Raji (cell line): Measurements from ENCODE around the gene GRM8.

ENCODE experiments used
- POLR2A ChIP-seq: IDR thresholded peaks from 2 replicates; pipeline ENCODE4 v1.6.1; 2011; ENCODE audit warnings: low read depth, low read length, control low read depth; ENCODE audit not compliant: insufficient read depth

The GRM8 gene

DNA sequence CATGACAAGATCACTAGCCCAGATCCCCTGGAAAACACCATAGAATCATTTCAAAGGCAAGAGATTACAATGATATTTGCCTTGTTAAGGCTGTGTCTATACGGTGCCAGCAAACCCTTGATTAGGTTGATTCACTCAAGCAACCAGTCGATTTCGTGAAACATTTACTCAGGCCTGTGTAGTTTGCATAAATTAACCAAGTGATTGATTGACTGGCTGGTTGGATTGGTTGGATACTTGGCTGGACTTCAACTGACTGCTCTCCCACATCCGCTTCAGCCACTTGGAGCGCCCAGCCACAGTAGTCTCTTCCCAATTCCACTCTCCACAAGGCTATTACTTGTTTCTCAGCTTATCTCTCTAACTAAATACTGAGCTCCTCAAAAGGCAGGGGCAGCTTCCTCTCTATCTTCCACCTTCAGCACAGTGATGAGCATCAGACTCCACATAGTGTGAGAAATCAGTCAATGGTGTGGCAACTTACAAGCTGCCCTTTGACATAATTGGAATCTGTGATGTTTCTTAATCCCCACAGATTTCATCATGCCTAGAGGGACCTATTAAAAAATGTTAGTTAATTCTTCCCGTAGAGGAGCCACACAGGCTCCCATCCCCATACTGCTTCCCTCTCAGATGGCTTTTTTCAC, 217.4 kb downstream of the GRM8 start:
- TF ChIP-seq POLR2A = no peak

GRCh38 chr7:127034186-127034806, 218.4 kb downstream of the GRM8 start:
- TF ChIP-seq POLR2A = no peak

GRCh38 chr7:127029823-127030222, 222.9 kb downstream of the GRM8 start:
- no peak for TF ChIP-seq POLR2A

DNA sequence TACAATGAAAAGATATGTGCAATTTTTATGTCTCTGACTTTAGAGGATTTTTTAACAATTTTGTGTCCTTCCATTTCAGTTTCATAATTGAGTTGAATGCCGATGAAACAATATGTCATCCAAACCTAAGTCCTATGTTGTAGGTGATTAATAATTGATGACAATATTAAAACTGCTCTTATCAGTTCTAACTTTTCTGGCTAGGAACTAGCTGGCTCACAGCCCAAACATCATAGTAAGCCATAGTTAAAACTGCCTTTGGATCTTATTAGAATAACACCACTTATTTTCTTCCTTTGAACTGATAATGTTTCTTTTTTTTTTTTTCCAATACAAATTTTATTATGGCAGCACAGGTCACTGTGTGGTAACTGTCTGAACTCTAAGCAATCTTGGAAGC, 230.9 kb downstream of the GRM8 start:
- no peak for TF ChIP-seq POLR2A

- TF ChIP-seq POLR2A = no peak
Measured at GRCh38 chr7:127021019-127021738, 231.6 kb downstream of the GRM8 start.

DNA sequence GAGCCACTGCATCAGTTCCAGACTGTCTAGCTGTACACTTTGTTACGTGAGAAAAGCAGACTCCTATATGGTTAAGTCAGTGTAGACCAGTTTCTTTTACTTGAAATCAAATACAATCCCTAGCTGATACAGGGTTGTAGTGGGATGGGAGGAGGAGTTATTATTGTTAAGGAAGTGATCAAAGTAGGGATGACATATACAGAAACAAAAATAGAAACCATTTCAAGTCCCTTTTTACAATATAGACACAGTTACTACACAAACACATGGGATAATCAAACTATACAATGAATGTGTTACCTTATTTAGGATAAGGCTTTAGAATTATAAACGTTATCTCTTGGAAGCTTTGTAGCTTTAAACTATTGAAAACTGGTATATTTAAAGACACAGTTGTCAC, 233.9 kb downstream of the GRM8 start:
- TF ChIP-seq POLR2A = no peak

DNA sequence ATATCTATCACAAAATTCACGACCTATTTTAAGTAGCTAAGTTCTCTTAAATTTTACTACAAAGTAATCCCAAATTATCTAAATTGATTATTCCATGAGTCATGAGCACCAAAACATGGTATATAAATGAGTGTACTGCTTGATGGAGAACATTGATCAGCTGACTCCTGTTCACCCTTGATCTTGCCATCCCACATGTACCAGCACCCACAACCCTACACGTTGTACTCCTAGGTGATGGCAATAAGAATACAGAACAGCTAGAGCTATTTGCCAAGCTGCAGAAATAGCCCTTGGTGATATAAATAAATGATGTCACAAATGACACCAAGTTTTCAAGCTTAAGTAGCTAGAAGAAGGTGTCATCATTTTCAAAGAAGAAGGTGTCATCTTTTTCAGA, 235.5 kb downstream of the GRM8 start:
- no peak for TF ChIP-seq POLR2A

GRCh38 chr7:127000725-127001124, 252.0 kb downstream of the GRM8 start:
- no peak for TF ChIP-seq POLR2A

DNA sequence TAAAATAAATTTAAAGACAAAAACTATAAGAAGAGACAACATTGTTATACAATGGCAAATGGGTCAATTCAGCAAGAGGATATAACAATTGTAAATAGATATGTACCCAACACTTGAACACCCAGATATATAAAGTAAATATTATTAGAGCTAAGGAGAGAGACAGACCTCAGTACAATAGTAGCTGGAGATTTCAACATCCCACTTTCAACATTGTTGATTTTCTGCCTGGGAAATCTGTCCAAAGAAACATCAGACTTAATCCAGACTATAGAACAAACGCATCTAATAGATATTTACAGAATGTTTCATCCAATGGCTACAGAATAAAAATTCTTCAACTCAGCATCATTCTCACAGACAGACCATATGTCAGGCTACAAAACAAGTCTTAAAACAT, 256.1 kb downstream of the GRM8 start:
- no peak for TF ChIP-seq POLR2A

- no peak for TF ChIP-seq POLR2A
Measured at GRCh38 chr7:126993626-126994213, 259.0 kb downstream of the GRM8 start.

GRCh38 chr7:126988022-126988421, 264.7 kb downstream of the GRM8 start:
- no peak for TF ChIP-seq POLR2A

- TF ChIP-seq POLR2A = no peak
Measured at GRCh38 chr7:126979722-126980121, 273.0 kb downstream of the GRM8 start.

GRCh38 chr7:126978865-126979264, 273.9 kb downstream of the GRM8 start:
- TF ChIP-seq POLR2A = no peak

DNA sequence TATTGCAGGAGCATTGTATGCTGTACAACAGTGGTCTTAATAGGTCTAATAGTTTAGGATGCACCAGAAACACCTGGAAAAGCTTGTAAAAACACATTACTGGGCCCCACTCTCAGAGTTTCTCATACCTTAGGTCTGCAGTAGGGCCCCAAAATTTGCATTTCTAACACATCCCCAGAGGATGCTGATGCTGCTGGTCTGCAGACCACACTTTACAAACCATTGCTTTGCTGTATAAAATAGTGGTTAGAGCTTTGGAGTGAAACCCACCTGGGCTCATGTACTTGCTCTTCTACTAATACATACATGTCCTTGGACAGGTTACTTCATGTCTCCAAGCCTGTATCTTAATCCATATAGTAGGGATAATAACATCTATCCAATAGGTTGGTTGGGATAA, 279.7 kb downstream of the GRM8 start:
- TF ChIP-seq POLR2A = no peak

DNA sequence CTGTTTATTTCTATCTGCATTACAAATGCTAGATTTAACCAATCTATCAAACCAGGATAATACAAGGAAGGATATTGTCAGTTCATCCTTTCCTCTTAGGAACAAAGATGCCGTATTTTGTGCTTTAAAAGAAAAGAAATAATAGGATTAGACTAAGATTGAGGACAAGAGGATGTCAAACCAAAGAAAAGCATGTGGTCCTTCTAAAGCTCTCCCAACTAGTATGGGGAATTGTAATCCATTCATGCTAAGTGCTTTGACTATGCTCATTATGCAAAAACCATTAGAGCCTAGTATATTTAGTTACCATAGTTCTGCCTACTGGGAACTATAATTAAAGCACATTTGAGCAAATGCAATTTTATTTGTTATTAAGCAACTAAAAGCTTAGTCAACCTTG, 280.2 kb downstream of the GRM8 start:
- no peak for TF ChIP-seq POLR2A

DNA sequence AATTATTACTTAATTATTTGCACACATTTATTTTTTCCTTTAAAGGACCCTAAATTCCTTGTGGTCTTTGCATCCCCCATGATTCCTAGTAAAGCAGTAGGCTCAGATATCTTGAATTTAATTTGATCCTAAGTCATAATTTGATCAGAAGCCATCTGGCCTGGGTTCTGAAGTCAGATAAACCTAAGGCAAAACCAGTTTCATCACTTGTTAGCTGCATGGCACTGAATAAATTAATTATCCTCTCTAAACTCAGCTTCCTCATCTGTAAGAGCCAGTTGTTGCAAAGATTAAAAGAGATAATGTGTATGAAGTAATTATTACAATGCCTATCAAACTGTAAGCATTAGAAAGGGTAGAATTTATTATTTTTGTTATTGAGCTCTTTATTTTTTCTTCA, 293.1 kb downstream of the GRM8 start:
- no peak for TF ChIP-seq POLR2A
